Smooth muscle cell (in vitro differentiated cells): Measurements from ENCODE around the gene SEPSECS. TPM values are rescaled to one million over a fixed set of nuclear protein-coding genes. Genes with fewer than 3 reads are reported as not detected.

Experiments used
- DNase-seq: peaks from one replicate; lab custom pipeline; 2025; ENCODE audit not compliant: unreplicated experiment; lab: John Stamatoyannopoulos, UW
- H2AFZ ChIP-seq: fragments of 200-600 bp; sonication (generic); 2 replicates; pipeline ENCODE4 v1.6.0; 2016; ENCODE audit warnings: antibody characterized with exemption, low read depth, mild to moderate bottlenecking
- H3F3A ChIP-seq: fragments of 200-600 bp; sonication (generic); 2 replicates; pipeline ENCODE4 v1.6.0; 2017; ENCODE audit warnings: antibody characterized with exemption, low read depth
- H3K27ac ChIP-seq: fragments of 200-600 bp; sonication (generic); 2 replicates; pipeline ENCODE4 v1.5.1; 2016; ENCODE audit warnings: low read depth, mild to moderate bottlenecking
- H3K27me3 ChIP-seq: fragments of 200-600 bp; sonication (generic); 2 replicates; pipeline ENCODE4 v1.6.1; 2016; ENCODE audit warnings: low read depth, mild to moderate bottlenecking
- H3K36me3 ChIP-seq: fragments of 200-600 bp; sonication (generic); 2 replicates; pipeline ENCODE4 v1.5.1; 2016; ENCODE audit warnings: low read depth
- H3K4me1 ChIP-seq: fragments of 200-600 bp; sonication (generic); 2 replicates; pipeline ENCODE4 v1.5.1; 2016; ENCODE audit warnings: low read depth
- H3K4me2 ChIP-seq: fragments of 200-600 bp; sonication (generic); 2 replicates; pipeline ENCODE4 v1.6.0; 2016; ENCODE audit warnings: mild to moderate bottlenecking
- H3K4me3 ChIP-seq: fragments of 200-600 bp; sonication (generic); 2 replicates; pipeline ENCODE4 v1.5.1; 2016; ENCODE audit warnings: mild to moderate bottlenecking
- H3K79me2 ChIP-seq: fragments of 200-600 bp; sonication (generic); 2 replicates; pipeline ENCODE4 v1.6.0; 2016; ENCODE audit warnings: low read depth, mild to moderate bottlenecking
- H3K9ac ChIP-seq: fragments of 200-600 bp; sonication (generic); 2 replicates; pipeline ENCODE4 v1.6.0; 2016; ENCODE audit warnings: low read depth
- H3K9me3 ChIP-seq: fragments of 200-600 bp; sonication (generic); replicated peaks from 2 replicates; pipeline ENCODE4 v1.5.1; 2016; ENCODE audit warnings: low read depth
- H4K20me1 ChIP-seq: fragments of 200-600 bp; sonication (generic); 2 replicates; pipeline ENCODE4 v1.6.0; 2016; ENCODE audit warnings: low read depth
- CTCF ChIP-seq: fragments of 200-600 bp; sonication (generic); IDR thresholded peaks from 2 replicates; pipeline ENCODE4 v1.5.1; 2017; ENCODE audit warnings: borderline replicate concordance, mild to moderate bottlenecking, antibody characterized with exemption; ENCODE audit not compliant: insufficient read depth, poor library complexity, severe bottlenecking
- WGBS: methylation state at CpG from one replicate; pipeline ENCODE4 v1.1.7; 2016; ENCODE audit warnings: low lambda C conversion rate; 5-methylcytosine and 5-hydroxymethylcytosine counted together
- polyA plus RNA-seq: library from polyadenylated mRNA; unstranded; fragments of >200 nt; fragmentation: Nextera tagmentation; extraction: Ambion mirVana; gene quantifications from 2 replicates; pipeline ENCODE4 v1.2.1, GENCODE V29; 2016
- total RNA-seq: library from RNA; depleted of rRNA; stranded (reverse); fragments of >200 nt; gene quantifications from 2 replicates; pipeline ENCODE4 v1.2.3, GENCODE V29; 2014

The SEPSECS gene
- total and polyA plus RNA-seq, 2 experiments from 2014 or later: 4.2 to 8.4 TPM

GRCh38 chr4:25120146-25120940 lies 39.9 kb downstream of the SEPSECS start:
- WGBS: 89% methylated on average over 3 of the region's 3 CpGs
- Histone ChIP-seq H4K20me1 (no peaks in the 10 kb centered on the region), H3K79me2 (no peaks in the 10 kb centered on the region), H3K9ac (no peak overlapping the region), H3K4me1 (no peaks in the 10 kb centered on the region), H3K9me3 (no peaks in the 10 kb centered on the region), H3K4me2 (no peak overlapping the region), H3F3A (no peaks in the 10 kb centered on the region), H3K27ac (no peak overlapping the region), H3K4me3 (no peak overlapping the region), H3K27me3 (no peaks in the 10 kb centered on the region), H2AFZ (no peak overlapping the region), H3K36me3 (no peaks in the 10 kb centered on the region)
- TF ChIP-seq CTCF: no peak
- DNase-seq: no peak

DNA sequence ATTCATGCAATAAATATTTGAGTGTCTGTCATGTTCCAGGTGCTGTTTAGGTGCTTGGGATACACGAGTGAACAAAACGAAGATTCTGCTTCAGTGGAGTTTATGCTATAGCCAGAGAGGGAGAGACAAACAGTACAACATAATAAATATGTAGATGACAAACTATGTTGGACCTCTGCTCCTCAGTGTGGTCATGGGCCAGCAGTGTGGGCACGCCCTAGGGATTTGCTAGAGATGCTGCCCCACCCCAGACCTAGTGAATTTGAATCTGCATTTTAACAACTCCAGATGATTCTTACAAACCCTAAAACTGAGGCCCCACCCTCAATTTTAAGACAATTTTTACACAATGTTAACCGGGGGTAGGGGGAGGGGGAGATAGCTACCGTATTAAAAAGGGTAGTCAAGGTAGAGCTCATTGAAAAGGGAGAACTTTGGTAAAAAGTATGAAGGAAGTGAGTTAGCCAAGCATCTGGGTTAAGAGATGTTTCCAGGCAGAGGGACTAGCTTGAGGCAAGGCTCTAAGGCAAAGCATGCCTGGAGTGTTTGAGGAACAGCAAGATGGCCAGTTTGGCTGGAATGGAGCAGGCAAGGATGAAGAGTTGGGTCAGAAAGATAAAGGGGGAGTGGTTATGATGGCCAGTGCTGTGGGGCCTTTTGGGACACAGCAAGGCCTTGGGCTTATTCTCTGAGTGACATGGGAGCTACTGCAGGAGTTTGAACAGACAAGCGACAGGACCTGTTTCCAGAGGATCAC lies 42.4 kb downstream of the SEPSECS start:
- Histone ChIP-seq H3K4me1 (peaks cover 5% of the 10 kb centered on the region), H3K27ac (no peak overlapping the region), H3K4me2 (no peak overlapping the region), H3K4me3 (no peak overlapping the region), H3K79me2 (no peaks in the 10 kb centered on the region), H2AFZ (no peak overlapping the region), H3K27me3 (no peaks in the 10 kb centered on the region), H4K20me1 (no peaks in the 10 kb centered on the region), H3F3A (peaks cover 10% of the 10 kb centered on the region), H3K9ac (no peak overlapping the region), H3K9me3 (no peaks in the 10 kb centered on the region), H3K36me3 (no peaks in the 10 kb centered on the region)
- no peak for TF ChIP-seq CTCF
- WGBS: 94% methylated on average over 6 of the region's 6 CpGs
- no peak for DNase-seq

DNA sequence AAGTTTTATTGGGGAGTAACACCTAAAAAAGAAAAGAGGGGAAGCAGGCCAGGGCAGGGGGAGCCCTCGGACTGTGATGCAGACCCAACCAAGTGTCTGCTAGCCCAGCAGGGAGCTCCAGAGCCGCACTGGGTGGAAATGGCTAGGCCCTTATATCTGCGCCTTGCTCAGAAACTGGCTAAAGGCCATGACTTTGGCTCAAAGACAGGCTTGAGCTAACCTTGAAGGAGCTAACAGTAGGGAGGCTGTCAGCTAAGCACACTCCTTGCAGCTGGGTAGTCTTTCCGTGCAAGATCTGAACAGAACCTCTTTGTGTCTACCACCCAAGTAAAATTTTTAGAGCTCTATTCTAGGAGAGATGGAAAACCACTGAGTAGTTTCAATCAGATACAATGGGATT lies 43.0 kb downstream of the SEPSECS start:
- H3K4me1 ChIP-seq: peaks cover 5% of the 10 kb centered on the region
- H3K9me3 ChIP-seq: no peaks in the 10 kb centered on the region
- no peak for DNase-seq
- WGBS: 93% methylated on average over 4 of the region's 4 CpGs
- H3K4me2 ChIP-seq: no peak overlapping the region
- H3F3A ChIP-seq: peaks cover 14% of the 10 kb centered on the region
- no peak overlapping the region for H3K4me3 ChIP-seq
- no peak overlapping the region for H3K9ac ChIP-seq
- H3K27me3 ChIP-seq: no peaks in the 10 kb centered on the region
- H2AFZ ChIP-seq: no peak overlapping the region
- TF ChIP-seq CTCF: no peak
- no peaks in the 10 kb centered on the region for H3K36me3 ChIP-seq
- H3K27ac ChIP-seq: no peak overlapping the region
- H4K20me1 ChIP-seq: no peaks in the 10 kb centered on the region
- no peaks in the 10 kb centered on the region for H3K79me2 ChIP-seq
